Esophagus (tissue), 2 donors: Measurements from ENCODE around the gene PSMB4. TPM values are rescaled to one million over a fixed set of nuclear protein-coding genes. Genes with fewer than 3 reads are reported as not detected.

Experiments used
- H3K27ac ChIP-seq, 2 donors: one replicate each; pipeline ENCODE4 v1.5.1; 2013; ENCODE audit warnings: low read depth in 2 of 2, mild to moderate bottlenecking in 2 of 2, inconsistent platforms in 1 of 2, low read length in 1 of 2, moderate library complexity in 1 of 2
- H3K27me3 ChIP-seq, 2 donors: one replicate each; pipeline ENCODE4 v1.6.1; 2013; ENCODE audit warnings: low read length in 2 of 2, control low read depth in 1 of 2, mild to moderate bottlenecking in 1 of 2; ENCODE audit not compliant: insufficient read depth in 2 of 2, control insufficient read depth in 1 of 2
- H3K36me3 ChIP-seq, 2 donors: one replicate each; pipeline ENCODE4 v1.6.1; 2013; ENCODE audit warnings: low read length in 1 of 2; ENCODE audit not compliant: control insufficient read depth in 2 of 2, insufficient read depth in 2 of 2
- H3K4me1 ChIP-seq, 2 donors: one replicate each; pipeline ENCODE4 v1.6.1; 2013; ENCODE audit warnings: low read length in 1 of 2; ENCODE audit not compliant: control insufficient read depth in 2 of 2, insufficient read depth in 2 of 2
- H3K4me3 ChIP-seq, 2 donors: one replicate each; pipeline ENCODE4 v1.5.1; 2013; ENCODE audit warnings: low read length in 2 of 2, mild to moderate bottlenecking in 2 of 2, low read depth in 1 of 2, moderate library complexity in 1 of 2
- H3K9me3 ChIP-seq, 2 donors: one replicate each; pipeline ENCODE4 v1.6.1; 2013; ENCODE audit warnings: mild to moderate bottlenecking in 2 of 2, low read depth in 1 of 2, low read length in 1 of 2, moderate library complexity in 1 of 2; ENCODE audit not compliant: control insufficient read depth in 2 of 2, insufficient read depth in 1 of 2
- WGBS, 2 donors: extraction: QIAGEN DNeasy Blood & Tissue Kit; methylation state at CpG; one replicate each; pipeline ENCODE4 v1.1.7; 2013; 5-methylcytosine and 5-hydroxymethylcytosine counted together
- polyA plus RNA-seq, 2 donors: library from polyadenylated mRNA; stranded (reverse); fragments of 200-250 nt; gene quantifications; one replicate each; pipeline ENCODE4 v1.2.3, GENCODE V29; 2013
- donor health status: healthy with polysubstance abuse.
- donor health status: Bipolar disorder and iron deficiency.

Gene PSMB4
- polyA plus RNA-seq, 2 donors = 223 to 250 TPM

GRCh38 chr1:151403612-151404011 is 4.2 kb downstream of the PSMB4 start:
- WGBS, 2 donors = 89 to 94% methylated on average over 3 of the region's 3 CpGs

GRCh38 chr1:151405187-151405951 is 6.0 kb downstream of the PSMB4 start:
- 84 to 88% methylated on average over 13 of the region's 13 CpGs for WGBS, 2 donors
- Histone ChIP-seq H3K36me3 (peaks cover 21 to 44% of the 10 kb centered on the region in 2 donors), H3K4me3 (no peak overlapping the region), H3K4me1 (peaks cover 0 to 3% of the 10 kb centered on the region in 2 donors), H3K27ac (no peak overlapping the region), H3K9me3 (no peaks in the 10 kb centered on the region), H3K27me3 (no peaks in the 10 kb centered on the region)

More at GRCh38 chr1:151403612-151404011, 4.2 kb downstream of the PSMB4 start:
- no peak overlapping the region for H3K4me3 ChIP-seq
- peaks cover 21 to 42% of the 10 kb centered on the region in 2 donors for H3K36me3 ChIP-seq
- no peaks in the 10 kb centered on the region for H3K27me3 ChIP-seq
- H3K4me1 ChIP-seq = peaks cover 0 to 3% of the 10 kb centered on the region in 2 donors
- no peaks in the 10 kb centered on the region for H3K9me3 ChIP-seq
- no peak overlapping the region for H3K27ac ChIP-seq

GRCh38 chr1:151406176-151406575 is 6.8 kb downstream of the PSMB4 start:
- 79 to 88% methylated on average over 8 of the region's 8 CpGs for WGBS, 2 donors
- Histone ChIP-seq H3K36me3 (peaks cover 23 to 42% of the 10 kb centered on the region in 2 donors), H3K4me3 (no peak overlapping the region)

GRCh38 chr1:151407304-151407703 is 7.9 kb downstream of the PSMB4 start:
- Histone ChIP-seq H3K27ac (no peak overlapping the region), H3K4me1 (no peaks in the 10 kb centered on the region), H3K36me3 (peaks cover 26 to 39% of the 10 kb centered on the region in 2 donors), H3K9me3 (no peaks in the 10 kb centered on the region), H3K27me3 (no peaks in the 10 kb centered on the region), H3K4me3 (no peak overlapping the region)
- 93 to 95% methylated on average over 3 of the region's 3 CpGs for WGBS, 2 donors

More at GRCh38 chr1:151406176-151406575, 6.8 kb downstream of the PSMB4 start:
- Histone ChIP-seq H3K27me3 (no peaks in the 10 kb centered on the region), H3K9me3 (no peaks in the 10 kb centered on the region), H3K4me1 (no peaks in the 10 kb centered on the region), H3K27ac (no peak overlapping the region)

- no peaks in the 10 kb centered on the region for H3K27me3 ChIP-seq
- peaks cover 22 to 37% of the 10 kb centered on the region in 2 donors for H3K36me3 ChIP-seq
- H3K4me3 ChIP-seq = no peak overlapping the region
- H3K9me3 ChIP-seq = no peaks in the 10 kb centered on the region
- H3K27ac ChIP-seq = no peak overlapping the region
- H3K4me1 ChIP-seq = no peaks in the 10 kb centered on the region
Measured at GRCh38 chr1:151408891-151409290, 9.5 kb downstream of the PSMB4 start.

- no peaks in the 10 kb centered on the region for H3K27me3 ChIP-seq
- peaks cover 12 to 19% of the 10 kb centered on the region in 2 donors for H3K36me3 ChIP-seq
- H3K4me3 ChIP-seq = no peak overlapping the region
- no peaks in the 10 kb centered on the region for H3K4me1 ChIP-seq
- H3K27ac ChIP-seq = no peak overlapping the region
- no peaks in the 10 kb centered on the region for H3K9me3 ChIP-seq
- 81% methylated on average over 2 of the region's 2 CpGs for WGBS, 2 donors
Measured at GRCh38 chr1:151411884-151412283, 12.5 kb downstream of the PSMB4 start.

GRCh38 chr1:151416231-151416630 is 16.9 kb downstream of the PSMB4 start:
- H3K4me1 ChIP-seq = no peaks in the 10 kb centered on the region
- no peaks in the 10 kb centered on the region for H3K27me3 ChIP-seq
- H3K27ac ChIP-seq = no peak overlapping the region
- no peaks in the 10 kb centered on the region for H3K9me3 ChIP-seq
- WGBS, 2 donors = 93 to 95% methylated on average over 4 of the region's 4 CpGs
- peaks cover 5% of the 10 kb centered on the region in 2 donors for H3K36me3 ChIP-seq
- no peak overlapping the region for H3K4me3 ChIP-seq

GRCh38 chr1:151418081-151418480 is 18.7 kb downstream of the PSMB4 start:
- WGBS, 2 donors = 93 to 97% methylated on average over 3 of the region's 3 CpGs
- H3K27me3 ChIP-seq = no peaks in the 10 kb centered on the region
- H3K36me3 ChIP-seq = peaks cover 3 to 5% of the 10 kb centered on the region in 2 donors
- H3K4me3 ChIP-seq = no peak overlapping the region
- no peak overlapping the region for H3K27ac ChIP-seq
- no peaks in the 10 kb centered on the region for H3K9me3 ChIP-seq
- no peaks in the 10 kb centered on the region for H3K4me1 ChIP-seq

- Histone ChIP-seq H3K9me3 (no peaks in the 10 kb centered on the region), H3K27me3 (no peaks in the 10 kb centered on the region), H3K36me3 (peaks cover 8 to 10% of the 10 kb centered on the region in 2 donors), H3K4me3 (no peak overlapping the region), H3K4me1 (no peaks in the 10 kb centered on the region), H3K27ac (no peak overlapping the region)
- WGBS, 2 donors = 78 to 81% methylated on average over 5 of the region's 5 CpGs
Measured at GRCh38 chr1:151419819-151420218, 20.4 kb downstream of the PSMB4 start.

GRCh38 chr1:151425103-151425502 is 25.7 kb downstream of the PSMB4 start:
- Histone ChIP-seq H3K4me3 (no peak overlapping the region), H3K36me3 (peaks cover 16 to 19% of the 10 kb centered on the region in 2 donors), H3K27ac (no peak overlapping the region), H3K9me3 (no peaks in the 10 kb centered on the region), H3K27me3 (no peaks in the 10 kb centered on the region), H3K4me1 (no peaks in the 10 kb centered on the region)
- 66 to 70% methylated on average over 2 of the region's 2 CpGs for WGBS, 2 donors
